NB4 (cell line): ENCODE results near the gene KCNQ4.
A peak's percentile ranks its signal among the peaks of the same experiment; 100 is the strongest.

ENCODE experiments used
- DNase-seq: peaks from one replicate; pipeline ENCODE4 v3.0.0; 2010; ENCODE audit warnings: low read depth
- H3K4me3 ChIP-seq: one replicate; pipeline ENCODE4 v1.5.1; 2011; ENCODE audit warnings: mild to moderate bottlenecking, low read depth, low read length, moderate library complexity
- CTCF ChIP-seq: IDR thresholded peaks from one replicate; pipeline ENCODE4 v1.5.1; 2012; ENCODE audit warnings: low read depth, low read length
- MAX ChIP-seq: IDR thresholded peaks from 2 replicates; pipeline ENCODE4 v1.6.1; 2011; ENCODE audit warnings: low read depth, low read length
- MYC ChIP-seq: IDR thresholded peaks from 2 replicates; pipeline ENCODE4 v1.6.1; 2011; ENCODE audit warnings: low read depth, low read length
- POLR2A ChIP-seq: IDR thresholded peaks from 2 replicates; pipeline ENCODE4 v1.6.1; 2011; ENCODE audit warnings: mild to moderate bottlenecking; ENCODE audit not compliant: insufficient read length; ENCODE audit errors: extremely low read depth

KCNQ4 gene

GRCh38 chr1:40801742-40802077, 18.1 kb downstream of the KCNQ4 start:
- TF ChIP-seq MYC, result no peak
- TF ChIP-seq MAX, result no peak
- TF ChIP-seq CTCF, result no peak
- no peak for TF ChIP-seq POLR2A
- H3K4me3 ChIP-seq, result peak overlapping the region; percentile 45
- DNase-seq, result no peak

GRCh38 chr1:40802078-40802741, 18.6 kb downstream of the KCNQ4 start:
- DNase-seq, result peak; percentile 87
- peak overlapping the region; percentile 45 for H3K4me3 ChIP-seq
- TF ChIP-seq CTCF (no peak), MAX (peak; percentile 63)

GRCh38 chr1:40802742-40803113, 19.1 kb downstream of the KCNQ4 start:
- TF ChIP-seq MYC (no peak), CTCF (no peak), MAX (no peak), POLR2A (no peak)
- peak overlapping the region; percentile 2 for H3K4me3 ChIP-seq
- peak; percentile 49 for DNase-seq

GRCh38 chr1:40803447-40803846, 19.9 kb downstream of the KCNQ4 start:
- DNase-seq, result no peak
- no peak overlapping the region for H3K4me3 ChIP-seq
- no peak for TF ChIP-seq POLR2A

GRCh38 chr1:40803902-40804301, 20.3 kb downstream of the KCNQ4 start:
- no peak overlapping the region for H3K4me3 ChIP-seq
- TF ChIP-seq POLR2A (no peak), MYC (no peak), CTCF (no peak), MAX (no peak)
- DNase-seq, result no peak

- TF ChIP-seq MAX, result no peak
- no peak for TF ChIP-seq CTCF
- no peak for TF ChIP-seq MYC
- TF ChIP-seq POLR2A, result no peak
- DNase-seq, result no peak
These were observed 22.7 kb downstream of the KCNQ4 start for GRCh38 chr1:40806240-40806639.

More at GRCh38 chr1:40806240-40806639, 22.7 kb downstream of the KCNQ4 start:
- H3K4me3 ChIP-seq, result no peak overlapping the region
